Neural cell (in vitro differentiated cells): ENCODE measurements around the gene FXYD1. TPM values are rescaled to one million over a fixed set of nuclear protein-coding genes. Genes with fewer than 3 reads are reported as not detected.

Source experiments
- H2AFZ ChIP-seq: fragments of 200-600, 300-800 bp; sonication (generic), shearing (Covaris generic); 2 replicates; pipeline ENCODE4 v1.6.0; 2014; ENCODE audit warnings: low read depth, mild to moderate bottlenecking, antibody characterized with exemption, low read length, moderate library complexity
- H3F3A ChIP-seq: fragments of 200-600 bp; shearing (Covaris generic); 2 replicates; pipeline ENCODE4 v1.6.1; 2016; ENCODE audit warnings: mild to moderate bottlenecking, moderate library complexity, mixed read lengths, antibody characterized with exemption, low read length; ENCODE audit not compliant: insufficient read depth, poor library complexity, severe bottlenecking
- H3K27ac ChIP-seq: fragments of 200-600, 300-800 bp; sonication (generic), shearing (Covaris generic); 2 replicates; pipeline ENCODE4 v1.5.1; 2014; ENCODE audit warnings: mild to moderate bottlenecking, low read length, moderate library complexity
- H3K27me3 ChIP-seq: fragments of 300-800, 200-600 bp; sonication (generic), shearing (Covaris generic); 2 replicates; pipeline ENCODE4 v1.6.0; 2014; ENCODE audit warnings: mild to moderate bottlenecking, low read depth, low read length, moderate library complexity; ENCODE audit not compliant: insufficient read depth
- H3K36me3 ChIP-seq: fragments of 300-800, 200-600 bp; sonication (generic), shearing (Covaris generic); 2 replicates; pipeline ENCODE4 v1.5.1; 2014; ENCODE audit warnings: mild to moderate bottlenecking, antibody characterized with exemption, low read length, moderate library complexity; ENCODE audit not compliant: insufficient read depth
- H3K4me2 ChIP-seq: fragments of 300-800, 200-600 bp; sonication (generic), shearing (Covaris generic); 2 replicates; pipeline ENCODE4 v1.6.0; 2014; ENCODE audit warnings: mild to moderate bottlenecking, low read length
- H3K4me3 ChIP-seq: fragments of 300-800, 200-600 bp; sonication (generic), shearing (Covaris generic); 2 replicates; pipeline ENCODE4 v1.5.1; 2014; ENCODE audit warnings: mild to moderate bottlenecking, low read length, moderate library complexity
- H3K79me2 ChIP-seq: fragments of 200-600 bp; shearing (Covaris generic); replicated peaks from 2 replicates; pipeline ENCODE4 v1.6.0; 2014; ENCODE audit warnings: mild to moderate bottlenecking, low read length, moderate library complexity; ENCODE audit not compliant: insufficient read depth
- H3K9ac ChIP-seq: fragments of 300-800, 200-600 bp; sonication (generic), shearing (Covaris generic); 2 replicates; pipeline ENCODE4 v1.6.1; 2016; ENCODE audit warnings: mild to moderate bottlenecking, low read length, mixed read lengths
- H3K9me2 ChIP-seq: fragments of 200-600 bp; shearing (Covaris generic); 2 replicates; pipeline ENCODE4 v1.6.1; 2016; ENCODE audit warnings: mild to moderate bottlenecking, low read length, mixed read lengths; ENCODE audit not compliant: insufficient read depth
- H3K9me3 ChIP-seq: fragments of 200-600, 300-800 bp; sonication (generic), shearing (Covaris generic); 2 replicates; pipeline ENCODE4 v1.6.1; 2016; ENCODE audit warnings: mild to moderate bottlenecking, mixed run types, low read length, moderate library complexity, mixed read lengths
- H4K20me1 ChIP-seq: fragments of 200-600 bp; shearing (Covaris generic); 2 replicates; pipeline ENCODE4 v1.6.1; 2016; ENCODE audit warnings: mild to moderate bottlenecking, mixed run types; ENCODE audit not compliant: insufficient read depth
- CTCF ChIP-seq: fragments of 450-650 bp; IDR thresholded peaks from 2 replicates; pipeline ENCODE4 v1.5.1; 2014; ENCODE audit warnings: antibody characterized with exemption, mild to moderate bottlenecking, moderate library complexity; ENCODE audit not compliant: poor library complexity, severe bottlenecking
- EP300 ChIP-seq: fragments of 450-650 bp; conservative IDR thresholded peaks from 2 replicates; pipeline ENCODE4 v1.6.1; 2014; ENCODE audit warnings: antibody characterized with exemption, mild to moderate bottlenecking, moderate library complexity; ENCODE audit not compliant: poor library complexity, severe bottlenecking
- EZH2 ChIP-seq: fragments of 200-600, 300-800 bp; shearing (Covaris generic), sonication (generic); IDR thresholded peaks from 2 replicates; pipeline ENCODE4 v1.6.1; 2014; ENCODE audit warnings: antibody characterized with exemption, low read length, borderline replicate concordance, mild to moderate bottlenecking; ENCODE audit not compliant: insufficient read depth, poor library complexity, severe bottlenecking
- MXI1 ChIP-seq: fragments of 450-650 bp; conservative IDR thresholded peaks from 2 replicates; pipeline ENCODE4 v1.6.1; 2014; ENCODE audit warnings: antibody characterized with exemption, mild to moderate bottlenecking; ENCODE audit not compliant: poor library complexity, severe bottlenecking
- POLR2AphosphoS5 ChIP-seq: IDR thresholded peaks from 2 replicates; pipeline ENCODE4 v1.6.1; 2012
- RAD21 ChIP-seq: fragments of 450-650 bp; conservative IDR thresholded peaks from 2 replicates; pipeline ENCODE4 v1.6.1; 2014; ENCODE audit warnings: antibody characterized with exemption, mild to moderate bottlenecking, moderate library complexity
- REST ChIP-seq: IDR thresholded peaks from 2 replicates; pipeline ENCODE4 v1.6.1; 2012; ENCODE audit warnings: borderline replicate concordance
- SMC3 ChIP-seq: fragments of 450-650 bp; conservative IDR thresholded peaks from 2 replicates; pipeline ENCODE4 v1.6.1; 2014; ENCODE audit warnings: antibody characterized with exemption, mild to moderate bottlenecking, moderate library complexity; ENCODE audit not compliant: poor library complexity
- TAF1 ChIP-seq: IDR thresholded peaks from 2 replicates; pipeline ENCODE4 v1.6.1; 2012; ENCODE audit warnings: low read depth
- polyA plus RNA-seq: library from polyadenylated mRNA; depleted of rRNA; stranded (reverse); fragments of >200 nt; gene quantifications from 2 replicates; pipeline ENCODE4 v1.2.3, GENCODE V29; 2014

Gene FXYD1
- polyA plus RNA-seq, 1 donor from 2014 or later: not detected

GRCh38 chr19:35178701-35179100 lies 40.1 kb downstream of the FXYD1 start:
- H3K79me2 ChIP-seq: no peaks in the 10 kb centered on the region
- TF ChIP-seq EZH2: no peak
- TF ChIP-seq CTCF: no peak
- TF ChIP-seq SMC3: no peak
- no peak for TF ChIP-seq EP300
- no peak for TF ChIP-seq MXI1
- no peak for TF ChIP-seq POLR2AphosphoS5
- TF ChIP-seq REST: no peak
- no peak for TF ChIP-seq RAD21
- TF ChIP-seq TAF1: no peak
- H2AFZ ChIP-seq: no peak overlapping the region
- no peak overlapping the region for H3K4me3 ChIP-seq
- H3K4me2 ChIP-seq: no peak overlapping the region
- H3F3A ChIP-seq: no peaks in the 10 kb centered on the region
- H3K9me2 ChIP-seq: no peaks in the 10 kb centered on the region
- no peaks in the 10 kb centered on the region for H3K27me3 ChIP-seq
- no peaks in the 10 kb centered on the region for H3K36me3 ChIP-seq
- H3K9ac ChIP-seq: no peak overlapping the region
- H3K9me3 ChIP-seq: no peaks in the 10 kb centered on the region
- H3K27ac ChIP-seq: no peak overlapping the region
- H4K20me1 ChIP-seq: no peaks in the 10 kb centered on the region

- H3K36me3 ChIP-seq: no peaks in the 10 kb centered on the region
- H3F3A ChIP-seq: no peaks in the 10 kb centered on the region
- no peaks in the 10 kb centered on the region for H3K9me3 ChIP-seq
- no peaks in the 10 kb centered on the region for H3K9me2 ChIP-seq
- TF ChIP-seq TAF1 (no peak), REST (no peak), EZH2 (no peak), SMC3 (no peak), CTCF (no peak), RAD21 (no peak), POLR2AphosphoS5 (no peak), EP300 (no peak), MXI1 (no peak)
- H3K4me3 ChIP-seq: no peak overlapping the region
- H2AFZ ChIP-seq: no peak overlapping the region
- H3K79me2 ChIP-seq: no peaks in the 10 kb centered on the region
- H3K4me2 ChIP-seq: no peak overlapping the region
- H3K9ac ChIP-seq: no peak overlapping the region
- no peaks in the 10 kb centered on the region for H3K27me3 ChIP-seq
- H3K27ac ChIP-seq: no peak overlapping the region
- no peaks in the 10 kb centered on the region for H4K20me1 ChIP-seq
Measured at GRCh38 chr19:35179830-35180229, 41.2 kb downstream of the FXYD1 start.
